IMR-90 (cell line): ENCODE data around the gene MIEN1.

ENCODE experiments used
- CHD1 ChIP-seq: IDR thresholded peaks from 2 replicates; pipeline ENCODE4 v1.6.1; 2012; ENCODE audit warnings: low read depth, low read length, improper control_type of control experiment
- CTCF ChIP-seq: conservative IDR thresholded peaks from 2 replicates; pipeline ENCODE4 v1.5.1; 2012; ENCODE audit warnings: mild to moderate bottlenecking, low read depth, low read length, improper control_type of control experiment
- FOS ChIP-seq: fragments of 150-350 bp; IDR thresholded peaks from 2 replicates; pipeline ENCODE4 v1.6.1; 2016; ENCODE audit warnings: low read depth, low read length
- MAFK ChIP-seq: IDR thresholded peaks from 2 replicates; pipeline ENCODE4 v1.6.1; 2012; ENCODE audit warnings: low read depth, low read length, improper control_type of control experiment
- MXI1 ChIP-seq: IDR thresholded peaks from 2 replicates; pipeline ENCODE4 v1.6.1; 2012; ENCODE audit warnings: low read depth, mild to moderate bottlenecking, low read length, moderate library complexity, borderline replicate concordance
- POLR2A ChIP-seq: IDR thresholded peaks from 2 replicates; pipeline ENCODE4 v1.6.1; 2012; ENCODE audit warnings: mild to moderate bottlenecking, low read depth, low read length
- RAD21 ChIP-seq: IDR thresholded peaks from 2 replicates; pipeline ENCODE4 v1.6.1; 2012; ENCODE audit warnings: low read length, improper control_type of control experiment
- RCOR1 ChIP-seq: IDR thresholded peaks from 2 replicates; pipeline ENCODE4 v1.6.1; 2012; ENCODE audit warnings: mild to moderate bottlenecking, low read length, improper control_type of control experiment; ENCODE audit not compliant: insufficient replicate concordance
- SMC3 ChIP-seq: fragments of 150-350 bp; IDR thresholded peaks from 2 replicates; pipeline ENCODE4 v1.6.1; 2016; ENCODE audit warnings: low read depth, mild to moderate bottlenecking, antibody characterized with exemption, low read length, moderate library complexity
- USF2 ChIP-seq: fragments of 150-350 bp; IDR thresholded peaks from 2 replicates; pipeline ENCODE4 v1.6.1; 2017; ENCODE audit warnings: mild to moderate bottlenecking, antibody characterized with exemption, low read length, low read depth

- no peak for TF ChIP-seq MXI1
- no peak for TF ChIP-seq CTCF
- no peak for TF ChIP-seq POLR2A
- no peak for TF ChIP-seq FOS
- no peak for TF ChIP-seq RCOR1
- TF ChIP-seq RAD21 = no peak
- TF ChIP-seq USF2 = no peak
- TF ChIP-seq MAFK = no peak
- TF ChIP-seq SMC3 = no peak
- no peak for TF ChIP-seq CHD1
These were observed 22.0 kb upstream of the MIEN1 start for GRCh38 chr17:39752241-39752881.
